K562 (cell line): ENCODE measurements around the gene ZNF768. TPM values are rescaled to one million over a fixed set of nuclear protein-coding genes. Genes with fewer than 3 reads are reported as not detected.
A peak's percentile ranks its signal among the peaks of the same experiment; 100 is the strongest.

ENCODE experiments used
- BRD4 ChIP-seq: fragments of 200-600 bp; sonication (generic); IDR thresholded peaks from 2 replicates; pipeline ENCODE4 v1.6.1; 2017; ENCODE audit warnings: inconsistent platforms
- CBX3 ChIP-seq, 2 experiments: IDR thresholded peaks; 1 replicate in 1 of 2; 2 replicates in 1 of 2; pipeline ENCODE4 v1.6.1; 2012; ENCODE audit warnings: inconsistent platforms in 2 of 2, low read length in 2 of 2, borderline replicate concordance in 1 of 2, control low read depth in 1 of 2
- CXXC5 ChIP-seq: fragments of 250-450 bp; sonication (Bioruptor Pico); IDR thresholded peaks from 2 replicates; pipeline ENCODE4 v1.8.0; 2022; ENCODE audit warnings: inconsistent platforms, mild to moderate bottlenecking, moderate library complexity
- FOSL1 ChIP-seq: fragments of 200-800 bp; sonication (Bioruptor generic); conservative IDR thresholded peaks from 2 replicates; pipeline ENCODE4 v1.6.1; 2016; ENCODE audit warnings: missing genetic modification characterization, missing compliant biosample characterization
- HDGF ChIP-seq: fragments of 450-650 bp; IDR thresholded peaks from 2 replicates; pipeline ENCODE4 v1.6.1; 2016
- KDM4B ChIP-seq, 2 experiments: fragments of 450-650 bp in 1 of 2; sonication (generic) in 1 of 2; IDR thresholded peaks; 2 replicates each; pipeline ENCODE4 v1.6.1; 2016 to 2017; ENCODE audit warnings: borderline replicate concordance in 2 of 2, antibody characterized with exemption in 1 of 2, low read depth in 1 of 2, mild to moderate bottlenecking in 1 of 2
- KDM5B ChIP-seq: fragments of 200-600 bp; sonication (generic); IDR thresholded peaks from 2 replicates; pipeline ENCODE4 v1.6.1; 2012; ENCODE audit warnings: low read depth, mild to moderate bottlenecking, moderate library complexity, low read length, control low read depth, inconsistent platforms; ENCODE audit not compliant: insufficient replicate concordance
- LEF1 ChIP-seq: fragments of 450-650 bp; IDR thresholded peaks from 2 replicates; pipeline ENCODE4 v1.6.1; 2016; ENCODE audit warnings: mild to moderate bottlenecking
- RAD21 ChIP-seq, 2 experiments: fragments of 250-450 bp in 1 of 2; fragments of 450-650 bp in 1 of 2; sonication (Bioruptor Pico) in 1 of 2; formaldehyde crosslinking in 1 of 2; IDR thresholded peaks in 1 of 2; conservative IDR thresholded peaks in 1 of 2; 2 replicates each; pipeline versions ENCODE4 v1.4.0 to v1.8.0; 2020 to 2022; ENCODE audit warnings: mild to moderate bottlenecking in 2 of 2, moderate library complexity in 1 of 2
- SIRT6 ChIP-seq: IDR thresholded peaks from one replicate; pipeline ENCODE4 v1.6.1; 2012; ENCODE audit warnings: low read depth, mild to moderate bottlenecking, control low read depth, inconsistent platforms, low read length, moderate library complexity
- SREBF2 ChIP-seq: sonication (generic); formaldehyde crosslinking; IDR thresholded peaks from 2 replicates; pipeline ENCODE4 v1.4.0; 2020; ENCODE audit warnings: mild to moderate bottlenecking, missing genetic modification reagents
- TCF7L2 ChIP-seq: fragments of 150-350 bp; IDR thresholded peaks from 2 replicates; pipeline ENCODE4 v1.6.1; 2016; ENCODE audit warnings: low read depth, mild to moderate bottlenecking, low read length, moderate library complexity
- TEAD2 ChIP-seq: fragments of 450-650 bp; IDR thresholded peaks from 2 replicates; pipeline ENCODE4 v1.6.1; 2016; ENCODE audit warnings: missing genetic modification characterization, control low read depth, missing compliant biosample characterization
- TFE3 ChIP-seq: fragments of 450-650 bp; formaldehyde crosslinking; IDR thresholded peaks from 2 replicates; pipeline ENCODE4 v1.4.0; 2020; ENCODE audit warnings: mild to moderate bottlenecking, mixed read lengths
- ZBTB11 ChIP-seq, 3 experiments: fragments of 200-800 bp in 1 of 3; fragments of 250-450 bp in 1 of 3; fragments of 450-650 bp in 1 of 3; sonication (Bioruptor Pico) in 1 of 3; sonication (Bioruptor generic) in 1 of 3; formaldehyde crosslinking in 1 of 3; IDR thresholded peaks; 2 replicates each; pipeline versions ENCODE4 v1.6.1 to v1.8.0; 2016 to 2022; ENCODE audit warnings: mild to moderate bottlenecking in 2 of 3, missing genetic modification characterization in 2 of 3, missing compliant biosample characterization in 1 of 3, moderate library complexity in 1 of 3
- ZBTB7A ChIP-seq: IDR thresholded peaks from 2 replicates; pipeline ENCODE4 v1.6.1; 2011; ENCODE audit warnings: low read depth, mild to moderate bottlenecking, low read length, moderate library complexity, borderline replicate concordance; ENCODE audit not compliant: control insufficient read depth
- ZNF384 ChIP-seq: IDR thresholded peaks from 2 replicates; pipeline ENCODE4 v1.6.1; 2012; ENCODE audit warnings: low read depth, low read length, improper control_type of control experiment
- ZNF436 ChIP-seq: fragments of 250-450, 450-650 bp; sonication (Bioruptor Pico); formaldehyde crosslinking; IDR thresholded peaks from 2 replicates; pipeline ENCODE4 v1.7.0; 2020; ENCODE audit warnings: mild to moderate bottlenecking
- polyA plus RNA-seq, 8 experiments: library from polyadenylated mRNA; depleted of rRNA in 4 of 8; stranded (reverse) in 5 of 8; unstranded in 3 of 8; fragments of >200 nt; fragmentation: Nextera tagmentation in 2 of 8; fragmentation: Illumina TruSeq in 1 of 8; extraction: Ambion mirVana in 2 of 8; extraction: Trizol in 1 of 8; gene quantifications; 2 replicates each; pipeline versions ENCODE4 v1.2.1 to v1.2.3, GENCODE V29; 2011 to 2014; ENCODE audit warnings: inconsistent platforms in 1 of 8, missing spikeins in 1 of 8
- total RNA-seq, 7 experiments: library from RNA; depleted of rRNA in 6 of 7; stranded (reverse); fragments of >200 nt in 6 of 7; fragmentation: Illumina TruSeq in 2 of 7; extraction: Trizol in 2 of 7; gene quantifications; 2 replicates each; pipeline versions ENCODE4 v1.2.1 to v1.2.3, GENCODE V29; 2011 to 2021; ENCODE audit warnings: low replicate concordance in 1 of 7
- TF ChIP-seq, protein P1 (sequence below): fragments of 450-650 bp; IDR thresholded peaks from 2 replicates; pipeline ENCODE4 v1.6.1; 2014; ENCODE audit warnings: low read depth, mild to moderate bottlenecking, moderate library complexity, borderline replicate concordance
- TF ChIP-seq, protein P2 (sequence below): fragments of 450-650 bp; formaldehyde crosslinking; IDR thresholded peaks from 2 replicates; pipeline ENCODE4 v1.4.0; 2020; ENCODE audit warnings: mild to moderate bottlenecking, moderate library complexity

The ZNF768 gene
- total and polyA plus RNA-seq, 9 of the 15 experiments (the other 6 are each of a cell fraction or from before 2014, with no cell fraction given): 0.13 to 50.7 (median 26.9) TPM

DNA sequence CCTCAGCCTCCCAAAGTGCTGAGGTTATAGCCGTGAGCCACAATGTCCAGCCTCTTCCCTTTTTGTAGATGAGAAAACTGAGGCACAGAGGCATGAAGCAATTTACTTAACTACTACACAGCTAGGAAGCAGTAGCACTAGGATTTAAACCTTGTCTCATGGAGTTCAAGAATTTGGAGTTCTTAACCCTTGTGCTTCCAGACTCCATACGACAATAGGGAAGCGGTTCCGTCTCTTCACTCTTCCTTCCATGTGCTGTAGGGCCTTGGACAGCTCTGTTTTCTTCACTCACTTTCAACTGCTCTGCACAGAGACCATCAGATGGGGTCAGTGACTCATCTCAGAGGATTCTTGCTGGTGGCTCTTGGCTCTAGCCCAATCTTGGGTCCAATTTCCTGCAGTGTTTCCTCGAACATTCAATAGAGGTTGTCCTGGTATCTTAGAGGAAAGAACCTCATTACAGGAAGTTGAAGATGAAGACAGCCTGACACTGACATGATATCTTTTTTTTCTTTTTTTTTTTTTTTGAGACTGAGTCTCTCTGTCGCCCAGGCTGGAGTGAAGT is 34.5 kb downstream of the ZNF768 start (continued):
- TF ChIP-seq KDM5B (peak; percentile 24), KDM4B (IDR thresholded peaks at IDR 0.05; ENCODE audit: borderline replicate concordance in 2 of 2, low read depth in 1 of 2) (no peak), ZBTB7A (no peak), CBX3 (IDR thresholded peaks at IDR 0.05; ENCODE audit: borderline replicate concordance in 1 of 2, low read length in 2 of 2) (0 out of 3 replicates have a peak, but pooled peaks of 1 of the 2 experiments have one; percentile 18), TFE3 (no peak), HDGF (peak; percentile 87), TCF7L2 (no peak), ZNF384 (peak; percentile 91), RAD21 (CRISPR knock-in tag; conservative IDR thresholded peaks at IDR 0.05 in 1 of 2, IDR thresholded peaks at IDR 0.05 in 1 of 2) (peak; percentile 54 to 75), BRD4 (no peak), ZBTB11 (CRISPR knock-in tag; IDR thresholded peaks at IDR 0.05) (peak in 1 of 3 experiments; percentile 48; a peak in 1 of 6 replicates), SIRT6 (no peak), CXXC5 (CRISPR knock-in tag) (no peak), ZNF436 (CRISPR knock-in tag) (no peak), TEAD2 (peak; percentile 44; the same call in 1 of the 2 replicates), LEF1 (peak; percentile 74), SREBF2 (CRISPR knock-in tag) (no peak), FOSL1 (tag) (peak; percentile 95)
- TF ChIP-seq, protein P1, sequence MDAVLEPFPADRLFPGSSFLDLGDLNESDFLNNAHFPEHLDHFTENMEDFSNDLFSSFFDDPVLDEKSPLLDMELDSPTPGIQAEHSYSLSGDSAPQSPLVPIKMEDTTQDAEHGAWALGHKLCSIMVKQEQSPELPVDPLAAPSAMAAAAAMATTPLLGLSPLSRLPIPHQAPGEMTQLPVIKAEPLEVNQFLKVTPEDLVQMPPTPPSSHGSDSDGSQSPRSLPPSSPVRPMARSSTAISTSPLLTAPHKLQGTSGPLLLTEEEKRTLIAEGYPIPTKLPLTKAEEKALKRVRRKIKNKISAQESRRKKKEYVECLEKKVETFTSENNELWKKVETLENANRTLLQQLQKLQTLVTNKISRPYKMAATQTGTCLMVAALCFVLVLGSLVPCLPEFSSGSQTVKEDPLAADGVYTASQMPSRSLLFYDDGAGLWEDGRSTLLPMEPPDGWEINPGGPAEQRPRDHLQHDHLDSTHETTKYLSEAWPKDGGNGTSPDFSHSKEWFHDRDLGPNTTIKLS: no peak
- TF ChIP-seq, protein P2, sequence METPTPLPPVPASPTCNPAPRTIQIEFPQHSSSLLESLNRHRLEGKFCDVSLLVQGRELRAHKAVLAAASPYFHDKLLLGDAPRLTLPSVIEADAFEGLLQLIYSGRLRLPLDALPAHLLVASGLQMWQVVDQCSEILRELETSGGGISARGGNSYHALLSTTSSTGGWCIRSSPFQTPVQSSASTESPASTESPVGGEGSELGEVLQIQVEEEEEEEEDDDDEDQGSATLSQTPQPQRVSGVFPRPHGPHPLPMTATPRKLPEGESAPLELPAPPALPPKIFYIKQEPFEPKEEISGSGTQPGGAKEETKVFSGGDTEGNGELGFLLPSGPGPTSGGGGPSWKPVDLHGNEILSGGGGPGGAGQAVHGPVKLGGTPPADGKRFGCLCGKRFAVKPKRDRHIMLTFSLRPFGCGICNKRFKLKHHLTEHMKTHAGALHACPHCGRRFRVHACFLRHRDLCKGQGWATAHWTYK (CRISPR knock-in tag): no peak
